ENCODE results near the gene CALN1.

- TF ChIP-seq POLR2AphosphoS5 (IDR thresholded peaks at IDR 0.05; ENCODE audit: low read depth, low read length) (no peak), RBBP5 (IDR thresholded peaks at IDR 0.05; ENCODE audit: borderline replicate concordance, low read depth, low read length) (no peak), EZH2 (IDR thresholded peaks at IDR 0.05; ENCODE audit: low read depth, low read length, severe bottlenecking) (no peak), JUN (IDR thresholded peaks at IDR 0.05; ENCODE audit: low read depth, low read length) (no peak)
Measured at GRCh38 chr7:72283309-72283708, 128.8 kb downstream of the CALN1 start.

All from H1 (cell line).